Activated T-cell treated with anti-CD3 and anti-CD28 coated beads, Interleukin-2, amount 50 U/mL, for 4 hours (primary cell): ENCODE results near the gene CDH16. TPM values are rescaled to one million over a fixed set of nuclear protein-coding genes. Genes with fewer than 3 reads are reported as not detected.
"Not testable (repeated sequence)": the region's sequence is repeated elsewhere in the genome, so short reads cannot be mapped to it uniquely, and the experiment has no call there.

Experiments used
- ATAC-seq, 2 donors: fragments of 200-7000 bp; cut with Tn5 transposase; one replicate each; pipeline ENCODE4 v1.10.0; 2021
- DNase-seq: peaks from one replicate; pipeline ENCODE4 v3.0.0-alpha.2; 2020
- H3K27me3 Mint-ChIP-seq: one replicate; pipeline ENCODE4 v1.8.0; 2021; ENCODE audit warnings: low read depth, mixed read lengths
- H3K36me3 Mint-ChIP-seq: one replicate; pipeline ENCODE4 v1.8.0; 2022; ENCODE audit warnings: mixed read lengths; ENCODE audit not compliant: insufficient read depth
- H3K4me1 Mint-ChIP-seq: one replicate; pipeline ENCODE4 v1.8.0; 2021; ENCODE audit warnings: low read depth, mixed read lengths
- H3K4me3 Mint-ChIP-seq: one replicate; pipeline ENCODE4 v1.8.0; 2021; ENCODE audit warnings: mild to moderate bottlenecking, moderate library complexity, mixed read lengths
- H3K9me3 Mint-ChIP-seq: one replicate; pipeline ENCODE4 v1.8.0; 2021; ENCODE audit warnings: mixed read lengths
- total RNA-seq, 3 donors: library from RNA; stranded (reverse); gene quantifications; one replicate each; pipeline ENCODE4 v1.2.1, GENCODE V29; 2021

Gene CDH16
- total RNA-seq, 3 donors from 2014 or later = not detected

DNA sequence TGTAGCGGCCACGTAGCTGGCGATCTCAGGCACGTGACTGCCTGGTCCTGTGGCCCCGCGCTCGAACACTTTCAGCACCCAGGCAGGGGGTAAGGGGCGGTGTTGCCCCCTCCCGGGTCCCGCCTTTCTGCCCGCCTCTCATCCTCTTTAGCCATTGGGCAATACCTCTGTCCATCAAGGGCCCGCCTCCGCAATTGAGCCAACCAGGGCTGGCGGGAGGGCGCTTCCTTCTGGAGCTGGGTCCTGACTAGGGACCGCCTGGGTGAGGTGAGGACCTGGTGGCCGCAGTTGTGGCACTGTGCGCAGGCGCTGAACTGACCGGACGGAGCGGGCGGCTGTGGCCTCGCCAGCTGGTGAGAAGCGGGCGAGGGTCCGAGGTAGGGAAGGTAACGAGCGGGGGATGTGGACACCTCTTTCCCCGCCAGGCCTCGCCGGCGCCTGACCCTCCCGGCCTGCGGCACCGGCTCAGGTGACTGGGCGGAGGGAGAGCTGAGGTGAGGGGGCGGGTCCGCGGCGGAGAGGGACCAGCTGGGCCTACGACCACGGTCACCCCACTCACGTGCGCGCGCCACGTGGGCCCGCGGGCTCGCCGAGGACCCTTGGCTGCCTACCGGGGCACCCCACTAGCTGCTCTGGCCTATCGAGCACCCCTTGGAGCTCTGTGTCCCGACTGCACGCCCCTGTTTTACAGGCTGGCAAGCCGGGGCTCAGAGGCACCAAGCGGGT is 38.2 kb downstream of the CDH16 start, which contains the start of gene PDP2:
Gene PDP2, plus strand, starts transcription at position 228 of the 726 bp plus-strand sequence. CDS start 3,770 bp downstream, outside the sequence.
- Mint-ChIP-seq H3K9me3 (peaks cover 8% of the 10 kb centered on the region), H3K4me3 (peak within 1 kb of the TSS; percentile 99), H3K4me1 (peaks cover 38% of the 10 kb centered on the region), H3K36me3 (peaks cover 12% of the 10 kb centered on the region), H3K27me3 (no peaks in the 10 kb centered on the region)
- DNase-seq = peak; percentile 86
- ATAC-seq = peak; percentile 94 to 95

DNA sequence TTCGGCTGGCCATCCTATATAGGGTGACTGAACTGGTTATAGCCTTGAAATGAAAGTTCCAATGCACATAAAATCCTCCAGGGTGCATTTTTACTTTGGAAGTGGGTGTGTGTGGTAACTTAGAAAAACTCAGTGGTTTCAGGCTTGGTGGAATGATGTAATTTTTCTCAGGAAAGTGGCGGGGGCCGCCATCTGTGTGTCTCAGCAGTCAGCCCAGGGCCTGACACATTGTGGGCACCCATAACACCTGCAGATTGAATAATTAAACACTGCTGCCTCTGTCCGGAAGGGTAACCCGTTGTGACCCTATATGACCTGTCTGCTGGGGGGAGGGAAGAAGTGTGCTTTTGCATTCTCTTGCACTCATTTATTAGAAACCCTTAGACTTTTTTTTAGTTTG is 40.6 kb downstream of the CDH16 start:
- H3K4me3 Mint-ChIP-seq = peak overlapping the region; percentile 4
- DNase-seq (peak; percentile 22), ATAC-seq (peak; percentile 49 to 50)

DNA sequence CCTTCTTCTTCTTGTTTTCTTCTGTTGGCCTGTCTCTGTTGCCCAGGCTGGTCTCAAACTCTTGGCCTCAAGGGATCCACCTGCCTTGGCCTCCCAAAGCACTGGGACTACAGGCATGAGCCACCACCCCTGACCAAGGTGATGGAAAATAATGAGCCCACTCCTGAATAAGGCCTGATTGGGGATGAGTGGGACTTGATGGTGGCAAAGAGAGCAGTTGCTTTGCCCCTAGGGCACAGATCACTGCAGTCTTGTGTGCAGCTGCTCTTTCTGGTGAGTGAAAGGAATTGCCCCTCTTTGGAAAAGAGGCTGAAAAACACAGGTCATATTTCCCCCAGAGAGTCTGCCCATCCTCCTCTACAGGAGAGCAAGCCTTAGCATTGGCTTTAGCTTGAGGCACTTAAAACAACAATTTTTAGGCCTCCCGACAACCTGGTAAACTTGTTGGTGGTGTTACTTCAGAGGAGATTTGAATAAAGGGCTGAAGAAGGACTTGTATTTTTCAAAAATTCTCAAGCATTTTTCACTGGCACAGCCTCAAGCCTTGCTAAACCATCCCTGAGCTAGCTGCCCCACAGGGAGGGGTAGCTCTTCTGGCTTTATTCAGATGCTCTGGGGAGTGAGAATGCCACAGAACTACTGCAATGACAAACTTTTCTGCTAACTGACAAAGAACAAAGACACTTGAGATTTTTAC is 44.5 kb downstream of the CDH16 start:
- peaks cover 48% of the 10 kb centered on the region for H3K4me1 Mint-ChIP-seq
- DNase-seq (no peak), ATAC-seq (no peak)
- peak overlapping the region; percentile 31 for H3K4me3 Mint-ChIP-seq
- no peaks in the 10 kb centered on the region for H3K36me3 Mint-ChIP-seq
- H3K27me3 Mint-ChIP-seq = no peaks in the 10 kb centered on the region
- H3K9me3 Mint-ChIP-seq = peaks cover 8% of the 10 kb centered on the region

More for the DNA sequence above, 40.6 kb downstream of the CDH16 start:
- peaks cover 2% of the 10 kb centered on the region for H3K36me3 Mint-ChIP-seq
- H3K9me3 Mint-ChIP-seq = peaks cover 8% of the 10 kb centered on the region
- H3K4me1 Mint-ChIP-seq = peaks cover 54% of the 10 kb centered on the region
- no peaks in the 10 kb centered on the region for H3K27me3 Mint-ChIP-seq

DNA sequence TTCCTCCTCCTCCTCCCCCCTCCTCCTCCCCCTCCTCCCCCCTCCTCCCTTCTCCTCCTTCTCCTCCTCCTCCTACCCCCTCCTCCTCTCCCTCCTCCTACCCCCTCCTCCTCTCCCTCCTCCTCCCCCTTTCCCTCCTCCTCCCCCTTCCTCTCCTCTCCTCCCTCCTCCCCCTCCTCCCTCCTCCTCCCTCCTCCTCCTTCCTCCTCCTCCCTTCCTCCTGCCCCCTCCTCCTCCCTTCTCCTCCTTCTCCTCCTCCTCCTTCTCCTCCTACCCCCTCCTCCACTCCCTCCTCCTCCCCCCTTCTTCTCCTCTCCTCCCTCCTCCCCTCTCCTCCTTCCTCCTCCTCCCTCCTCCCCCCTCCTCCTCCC is 45.0 kb downstream of the CDH16 start:
- Mint-ChIP-seq H3K9me3 (peaks cover 8% of the 10 kb centered on the region), H3K36me3 (no peaks in the 10 kb centered on the region), H3K4me1 (peaks cover 47% of the 10 kb centered on the region), H3K4me3 (no peak overlapping the region), H3K27me3 (no peaks in the 10 kb centered on the region)
- DNase-seq (no peak), ATAC-seq (no peak)

DNA sequence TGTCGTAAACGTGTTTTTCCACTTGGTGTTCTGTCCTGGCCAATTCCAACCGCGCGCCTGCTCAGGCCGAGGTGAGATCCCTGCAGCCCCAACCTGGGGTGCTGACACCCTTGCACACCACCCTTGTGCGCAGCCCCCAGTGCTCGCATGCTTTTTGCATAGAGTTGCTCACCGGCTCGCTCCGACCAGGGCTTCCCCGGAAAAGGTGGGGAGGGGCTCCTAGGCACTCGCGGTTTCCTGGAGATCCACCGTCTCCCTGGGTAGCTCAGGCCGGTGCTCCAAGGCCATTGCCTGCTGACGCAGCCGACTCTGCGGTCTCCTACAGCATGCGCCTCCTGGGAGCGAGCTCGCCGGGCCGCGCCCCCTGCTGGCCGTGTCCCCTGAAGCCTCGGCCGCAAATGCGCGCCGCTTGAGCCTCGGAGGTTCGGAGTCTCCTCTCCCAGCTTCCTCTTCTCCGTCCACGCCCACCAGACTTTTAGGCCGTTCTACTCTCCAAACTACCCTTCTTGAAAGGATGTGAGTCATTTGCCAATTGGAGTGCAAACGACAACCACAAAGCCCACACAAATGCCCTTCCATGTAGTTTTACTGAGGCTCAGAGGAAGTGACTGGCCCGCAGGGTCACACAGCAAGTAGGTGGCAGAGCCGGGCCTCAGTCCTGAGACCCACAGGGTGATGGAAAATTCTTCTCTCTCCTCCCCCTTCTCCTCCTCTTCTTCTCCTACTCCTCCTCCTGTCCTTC is 45.6 kb downstream of the CDH16 start:
- H3K36me3 Mint-ChIP-seq = no peaks in the 10 kb centered on the region
- H3K4me3 Mint-ChIP-seq = peak overlapping the region; percentile 63
- H3K9me3 Mint-ChIP-seq = peaks cover 8% of the 10 kb centered on the region

DNA sequence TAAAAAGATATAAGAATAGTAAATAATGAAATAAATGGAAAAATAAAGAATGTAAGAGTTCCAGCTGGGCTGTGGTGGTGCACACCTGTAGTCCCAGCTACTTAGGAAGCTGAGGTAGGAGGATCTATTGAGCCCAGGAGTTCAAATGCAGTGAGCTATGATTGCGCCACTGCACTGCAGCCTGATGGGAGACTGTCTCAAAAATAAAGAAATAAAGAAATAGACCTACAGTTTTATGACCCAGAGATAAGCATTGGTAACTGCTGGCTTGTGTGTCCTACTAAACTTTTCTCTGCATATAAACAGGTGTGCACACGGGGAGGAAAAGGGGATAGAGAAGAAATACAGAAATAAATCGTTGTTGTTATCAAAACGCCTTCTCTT is 46.1 kb downstream of the CDH16 start:
- ATAC-seq (no peak), DNase-seq (no peak)
- H3K9me3 Mint-ChIP-seq = peaks cover 8% of the 10 kb centered on the region
- H3K36me3 Mint-ChIP-seq = no peaks in the 10 kb centered on the region
- no peaks in the 10 kb centered on the region for H3K27me3 Mint-ChIP-seq
- H3K4me3 Mint-ChIP-seq = peak overlapping the region; percentile 63
- peaks cover 42% of the 10 kb centered on the region for H3K4me1 Mint-ChIP-seq

More for the DNA sequence above, 45.6 kb downstream of the CDH16 start:
- no peaks in the 10 kb centered on the region for H3K27me3 Mint-ChIP-seq
- ATAC-seq (peak; percentile 74 to 80), DNase-seq (peak; percentile 86)
- H3K4me1 Mint-ChIP-seq = peaks cover 42% of the 10 kb centered on the region

DNA sequence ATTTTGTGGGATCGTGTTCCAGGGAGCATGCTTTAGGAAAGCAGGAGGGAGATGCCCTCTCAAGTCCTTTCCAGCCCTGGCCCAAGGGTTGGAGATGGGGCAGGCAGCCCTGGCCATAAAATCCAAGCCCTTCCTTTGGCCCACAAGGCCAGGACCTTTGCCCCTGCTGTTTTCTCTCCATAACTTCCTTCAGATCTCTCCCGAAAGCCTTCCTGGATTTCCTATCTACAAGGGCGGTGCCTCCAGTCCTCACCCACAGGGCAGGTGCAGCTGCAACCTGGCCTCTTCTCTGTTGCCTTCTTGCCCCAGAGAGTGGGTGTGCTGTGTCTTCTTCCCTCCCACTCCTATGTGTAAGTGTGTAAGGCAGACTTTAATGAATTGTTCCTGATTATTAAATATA is 46.8 kb downstream of the CDH16 start:
- H3K4me1 Mint-ChIP-seq = peaks cover 42% of the 10 kb centered on the region
- no peaks in the 10 kb centered on the region for H3K36me3 Mint-ChIP-seq

DNA sequence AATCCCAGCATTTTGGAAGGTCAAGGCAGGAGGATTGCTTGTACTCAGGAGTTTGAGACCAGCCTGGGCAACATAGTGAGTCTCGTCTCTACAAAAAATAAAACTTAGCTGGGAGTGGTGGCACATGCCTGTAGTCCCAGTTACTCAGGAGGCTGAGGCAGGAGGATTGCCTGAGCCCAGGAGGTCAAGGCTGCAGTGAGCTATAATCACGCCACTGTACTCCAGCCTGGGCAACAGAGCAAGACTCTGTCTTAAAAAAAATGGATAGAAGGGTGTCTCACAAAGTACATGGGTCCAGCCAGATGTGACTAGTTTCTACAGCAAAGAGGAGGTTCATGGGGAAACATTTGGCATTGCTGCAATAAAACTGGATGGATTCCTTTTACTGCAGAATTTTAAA is 47.3 kb downstream of the CDH16 start:
- ATAC-seq, H3K36me3 Mint-ChIP-seq, H3K4me3 Mint-ChIP-seq: not testable (repeated sequence)

More for the DNA sequence above, 46.8 kb downstream of the CDH16 start:
- H3K27me3 Mint-ChIP-seq = no peaks in the 10 kb centered on the region
- H3K4me3 Mint-ChIP-seq = no peak overlapping the region
- ATAC-seq (no peak), DNase-seq (no peak)
- peaks cover 8% of the 10 kb centered on the region for H3K9me3 Mint-ChIP-seq

DNA sequence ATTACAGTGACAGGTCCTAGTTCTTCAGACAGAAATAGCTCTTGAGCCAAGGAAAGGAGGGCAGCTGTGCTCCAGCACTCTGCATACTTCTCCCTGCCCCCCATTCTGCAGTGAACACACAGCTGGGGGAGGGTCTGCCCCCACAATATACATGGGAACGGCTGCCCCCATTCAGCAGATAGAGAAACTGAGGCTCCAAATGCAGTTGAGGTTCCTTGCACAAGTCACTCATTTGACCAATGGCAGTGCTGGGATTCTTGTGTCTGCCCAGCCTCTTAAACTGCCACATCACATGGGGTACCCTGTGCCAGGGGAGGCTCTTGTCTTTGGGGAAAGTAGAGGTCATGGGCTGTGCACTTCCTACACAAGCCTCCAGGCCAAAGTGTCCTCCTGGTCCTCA is 49.3 kb downstream of the CDH16 start:
- Mint-ChIP-seq H3K36me3 (no peaks in the 10 kb centered on the region), H3K4me3 (no peak overlapping the region), H3K9me3 (no peaks in the 10 kb centered on the region), H3K27me3 (no peaks in the 10 kb centered on the region), H3K4me1 (peaks cover 24% of the 10 kb centered on the region)
- ATAC-seq (no peak), DNase-seq (no peak)

More for the DNA sequence above, 47.3 kb downstream of the CDH16 start:
- H3K4me1 Mint-ChIP-seq = peaks cover 39% of the 10 kb centered on the region
- not testable (repeated sequence) for H3K27me3 Mint-ChIP-seq, DNase-seq, H3K9me3 Mint-ChIP-seq

DNA sequence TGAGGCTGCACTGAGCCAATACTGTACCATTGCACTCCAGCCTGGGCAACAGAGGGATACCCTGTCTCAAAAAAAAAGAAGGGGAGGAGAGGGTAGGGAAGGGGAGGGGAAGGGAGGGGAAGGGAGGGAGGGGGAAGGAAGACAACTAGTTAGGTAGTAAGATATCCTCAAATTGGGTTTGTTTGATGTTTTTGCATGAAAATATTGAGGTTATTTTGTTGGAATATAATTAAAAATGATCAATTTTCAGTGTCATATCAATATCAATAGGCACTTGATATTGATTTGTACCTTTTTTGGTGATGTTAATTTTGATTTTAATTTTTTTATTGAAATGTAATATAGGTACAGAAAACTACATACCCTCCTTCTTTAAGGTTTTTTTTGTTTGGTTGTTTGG is 55.0 kb downstream of the CDH16 start:
- H3K4me3 Mint-ChIP-seq = no peak overlapping the region
- no peak for DNase-seq
- H3K4me1 Mint-ChIP-seq = peaks cover 5% of the 10 kb centered on the region
- ATAC-seq = no peak
- no peaks in the 10 kb centered on the region for H3K27me3 Mint-ChIP-seq
- no peaks in the 10 kb centered on the region for H3K9me3 Mint-ChIP-seq
- H3K36me3 Mint-ChIP-seq = no peaks in the 10 kb centered on the region

DNA sequence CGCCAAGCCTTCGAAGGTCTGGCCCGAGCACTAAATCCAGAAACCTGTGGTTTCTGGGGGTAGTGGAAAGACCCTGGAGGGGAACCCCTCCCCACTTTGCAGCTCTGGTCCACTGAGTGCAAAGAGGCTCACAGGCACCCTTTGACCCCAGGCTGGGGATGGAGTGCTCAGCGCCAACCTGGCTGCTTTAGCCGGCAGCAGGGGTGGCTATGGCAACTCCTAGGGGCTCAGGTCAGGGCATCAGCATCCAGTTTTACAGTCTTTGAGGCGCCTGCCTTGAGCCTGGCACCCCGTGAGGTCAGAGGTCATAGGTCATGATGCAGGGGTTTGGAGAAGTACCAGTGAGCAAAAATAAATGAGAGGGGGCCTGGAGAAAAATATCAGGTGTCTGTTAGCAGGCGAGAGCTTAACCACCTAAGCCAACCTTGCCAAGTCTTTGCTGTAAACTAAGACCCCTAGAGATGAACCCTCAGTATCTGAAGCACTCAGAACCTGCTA is 56.6 kb downstream of the CDH16 start:
- H3K4me1 Mint-ChIP-seq = no peaks in the 10 kb centered on the region
- no peak overlapping the region for H3K4me3 Mint-ChIP-seq
- H3K36me3 Mint-ChIP-seq = no peaks in the 10 kb centered on the region
- no peak for DNase-seq
- no peaks in the 10 kb centered on the region for H3K9me3 Mint-ChIP-seq
- H3K27me3 Mint-ChIP-seq = no peaks in the 10 kb centered on the region
- no peak for ATAC-seq

DNA sequence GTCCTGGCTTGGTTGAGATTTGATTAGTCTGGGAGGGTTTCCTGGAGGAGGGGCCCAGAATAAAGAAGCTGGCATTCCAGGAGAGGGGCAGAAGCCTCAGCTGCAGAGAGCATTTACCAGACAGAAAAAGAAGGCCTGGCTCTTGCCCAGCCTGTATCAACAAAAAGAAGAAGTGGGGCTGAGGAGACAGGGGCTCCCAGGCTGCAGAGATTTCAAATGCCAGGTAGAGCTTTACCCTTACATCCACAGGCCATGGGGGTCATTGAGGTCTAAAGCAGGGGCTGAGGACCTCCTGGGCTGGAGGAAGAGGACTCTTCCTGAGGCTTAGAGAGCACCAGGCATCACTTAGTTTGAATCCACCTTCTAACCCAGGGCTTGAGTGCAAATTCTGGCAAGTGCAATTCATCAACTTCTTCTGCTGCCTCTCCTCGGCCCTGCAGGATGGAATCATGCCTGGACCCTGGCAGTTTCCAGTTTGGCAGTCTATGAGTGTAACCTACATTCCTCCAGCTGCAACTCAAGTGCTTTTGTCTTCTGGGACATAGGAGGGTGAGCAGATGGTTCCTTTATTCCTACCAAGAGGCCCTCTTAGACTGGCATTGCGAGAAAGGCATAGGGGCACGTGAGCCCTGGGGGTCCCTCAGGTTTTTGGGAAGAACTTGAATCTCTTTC is 59.2 kb downstream of the CDH16 start:
- ATAC-seq (no peak), DNase-seq (no peak)
- no peak overlapping the region for H3K4me3 Mint-ChIP-seq

DNA sequence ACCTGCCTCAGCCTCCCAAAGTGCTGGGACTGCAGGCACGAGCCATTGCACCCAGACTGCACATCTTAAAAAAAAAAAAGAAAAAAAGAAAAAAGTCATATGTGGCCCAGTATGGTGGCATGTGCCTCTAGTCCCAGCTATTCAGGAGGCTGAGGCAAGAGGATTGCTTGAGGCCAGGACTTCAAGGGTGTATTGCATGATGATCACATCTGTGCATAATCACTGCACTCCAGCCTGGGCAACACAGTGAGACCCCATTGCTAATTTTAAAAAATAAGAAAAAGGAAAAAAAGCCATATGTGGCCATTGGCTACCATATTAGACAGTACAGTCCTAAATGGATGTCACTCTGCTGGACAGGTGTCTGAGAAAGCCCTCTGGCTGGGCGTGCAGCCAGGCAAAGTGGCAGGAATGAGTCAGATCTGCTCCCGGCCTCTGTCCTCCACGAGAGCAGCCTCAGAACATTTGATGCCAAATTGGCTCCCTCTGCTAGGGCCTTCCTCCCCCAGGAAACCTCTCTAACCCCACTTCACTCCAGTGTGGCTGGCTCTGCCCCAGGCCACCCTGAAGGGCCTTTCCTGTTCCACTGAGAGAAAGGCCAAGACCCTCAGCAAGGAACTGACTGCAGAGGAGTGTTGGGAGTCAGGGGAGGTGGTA is 59.8 kb downstream of the CDH16 start:
- ATAC-seq = no peak
- no peak overlapping the region for H3K4me3 Mint-ChIP-seq
- H3K36me3 Mint-ChIP-seq = no peaks in the 10 kb centered on the region
- H3K9me3 Mint-ChIP-seq = no peaks in the 10 kb centered on the region
- no peaks in the 10 kb centered on the region for H3K27me3 Mint-ChIP-seq
- no peaks in the 10 kb centered on the region for H3K4me1 Mint-ChIP-seq
- no peak for DNase-seq

More for the DNA sequence above, 59.2 kb downstream of the CDH16 start:
- no peaks in the 10 kb centered on the region for H3K4me1 Mint-ChIP-seq
- no peaks in the 10 kb centered on the region for H3K27me3 Mint-ChIP-seq
- H3K9me3 Mint-ChIP-seq = no peaks in the 10 kb centered on the region
- H3K36me3 Mint-ChIP-seq = no peaks in the 10 kb centered on the region
